Panc1 (cell line): ENCODE measurements around the gene NEB. TPM values are rescaled to one million over a fixed set of nuclear protein-coding genes. Genes with fewer than 3 reads are reported as not detected.

Experiments used
- ATAC-seq: fragments of 200-7000 bp; cut with Tn5 transposase; 2 replicates; pipeline ENCODE4 v1.9.1; 2020; ENCODE audit warnings: mild to moderate bottlenecking, moderate library complexity
- BruUV-seq: library from RNA; stranded (reverse); fragments of 400-500 nt; replicated peaks from 2 replicates; lab custom pipeline; 2021; lab: Mats Ljungman, UMichigan
- CTCF ChIA-PET: fragments of 300-600 bp; sonication (Branson Sonifier 250); formaldehyde crosslinking; loops from one replicate; lab custom pipeline; 2022; ENCODE audit warnings: antibody characterized with exemption; lab: Charles Lee
- POLR2A ChIA-PET: fragments of 300-600 bp; sonication (Branson Sonifier 250); formaldehyde crosslinking; loops from one replicate; lab custom pipeline; 2022; ENCODE audit warnings: antibody characterized with exemption; lab: Charles Lee
- DNase-seq: peaks from one replicate; pipeline ENCODE4 v3.0.0-alpha.2; 2010; ENCODE audit warnings: low read depth, low spot score
- H3K27ac ChIP-seq: 2 replicates; pipeline ENCODE4 v1.5.1; 2011; ENCODE audit warnings: mild to moderate bottlenecking, low read length, inconsistent platforms
- H3K27me3 ChIP-seq: fragments of 200-500 bp; sonication (Bioruptor generic); 2 replicates; pipeline ENCODE4 v1.6.0; 2014; ENCODE audit warnings: low read length, inconsistent platforms; ENCODE audit not compliant: control insufficient read depth, insufficient read depth
- H3K36me3 ChIP-seq: fragments of 200-500 bp; sonication (Bioruptor generic); 2 replicates; pipeline ENCODE4 v1.5.1; 2014; ENCODE audit warnings: inconsistent platforms, mild to moderate bottlenecking, low read length, moderate library complexity; ENCODE audit not compliant: control insufficient read depth, insufficient read depth
- H3K4me1 ChIP-seq: 2 replicates; pipeline ENCODE4 v1.5.1; 2011; ENCODE audit warnings: inconsistent platforms, mild to moderate bottlenecking, low read length, moderate library complexity; ENCODE audit not compliant: control insufficient read depth, insufficient read depth
- H3K4me3 ChIP-seq, 2 experiments: 2 replicates each; pipeline ENCODE4 v1.5.1; 2011 to 2012; ENCODE audit warnings: low read depth in 2 of 2, low read length in 2 of 2, mild to moderate bottlenecking in 2 of 2, inconsistent platforms in 1 of 2, moderate library complexity in 1 of 2
- H3K9me3 ChIP-seq: fragments of 200-500 bp; sonication (Bioruptor generic); 2 replicates; pipeline ENCODE4 v1.5.1; 2014; ENCODE audit warnings: low read depth, mild to moderate bottlenecking, inconsistent platforms, low read length, moderate library complexity; ENCODE audit not compliant: control insufficient read depth, insufficient read depth
- POLR2AphosphoS5 ChIP-seq: IDR thresholded peaks from 2 replicates; pipeline ENCODE4 v1.6.1; 2012; ENCODE audit warnings: mild to moderate bottlenecking, low read depth, low read length, moderate library complexity
- SIN3A ChIP-seq: IDR thresholded peaks from 2 replicates; pipeline ENCODE4 v1.6.1; 2012; ENCODE audit warnings: low read depth, mild to moderate bottlenecking, low read length, moderate library complexity, borderline replicate concordance; ENCODE audit not compliant: insufficient read depth
- TCF7L2 ChIP-seq: IDR thresholded peaks from 2 replicates; pipeline ENCODE4 v1.6.1; 2011; ENCODE audit warnings: mild to moderate bottlenecking, low read depth, low read length, inconsistent platforms
- in situ Hi-C: cut with HindIII; loops from 2 replicates; pipeline ENCODE4 v1.10.0; 2016; ENCODE audit warnings: low sequenced_read_pairs, low pct_unique_long_range_greater_than_20kb
- intact Hi-C: fragments of 100-400 bp; cut with micrococcal nuclease; formaldehyde crosslinking; loops from one replicate; pipeline ENCODE4 v1.10.0; 2022; ENCODE audit not compliant: unreplicated experiment
- total RNA-seq: library from RNA; stranded (reverse); gene quantifications from one replicate; pipeline ENCODE4 v1.2.1, GENCODE V29; 2021; ENCODE audit not compliant: unreplicated experiment
- TF ChIP-seq, protein P1 (sequence below): fragments of 450-650 bp; IDR thresholded peaks from 2 replicates; pipeline ENCODE4 v1.5.1; 2017; ENCODE audit warnings: mild to moderate bottlenecking
- TF ChIP-seq, protein P2 (sequence below), 2 experiments: IDR thresholded peaks; 2 replicates each; pipeline ENCODE4 v1.6.1; 2011 to 2012; ENCODE audit warnings: low read depth in 2 of 2, control low read depth in 1 of 2, low read length in 1 of 2, mild to moderate bottlenecking in 1 of 2, moderate library complexity in 1 of 2; ENCODE audit not compliant: insufficient read depth in 1 of 2

NEB gene
- total RNA-seq, 1 experiment from 2014 or later, result 0.10 TPM

DNA sequence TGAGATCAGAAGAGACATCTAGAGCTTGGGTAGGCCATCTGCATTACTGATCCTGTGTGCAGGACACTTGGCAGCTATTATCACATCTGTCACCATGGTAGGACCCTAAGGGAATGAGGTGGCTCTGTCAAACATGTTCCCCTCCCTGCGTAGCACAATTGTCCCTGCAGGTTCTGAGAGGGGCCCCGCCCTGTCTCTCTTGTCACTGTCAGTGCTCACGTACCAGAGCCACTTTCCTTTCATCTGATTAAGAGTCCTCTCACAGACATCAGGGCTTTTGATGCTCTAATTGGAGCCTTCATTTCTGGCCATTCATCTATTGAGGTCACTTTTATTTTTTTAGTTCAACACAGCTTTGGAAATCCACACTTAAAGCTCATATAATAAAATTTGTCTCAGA, 38.5 kb downstream of the NEB start:
- POLR2A ChIA-PET, result no interaction called here

DNA sequence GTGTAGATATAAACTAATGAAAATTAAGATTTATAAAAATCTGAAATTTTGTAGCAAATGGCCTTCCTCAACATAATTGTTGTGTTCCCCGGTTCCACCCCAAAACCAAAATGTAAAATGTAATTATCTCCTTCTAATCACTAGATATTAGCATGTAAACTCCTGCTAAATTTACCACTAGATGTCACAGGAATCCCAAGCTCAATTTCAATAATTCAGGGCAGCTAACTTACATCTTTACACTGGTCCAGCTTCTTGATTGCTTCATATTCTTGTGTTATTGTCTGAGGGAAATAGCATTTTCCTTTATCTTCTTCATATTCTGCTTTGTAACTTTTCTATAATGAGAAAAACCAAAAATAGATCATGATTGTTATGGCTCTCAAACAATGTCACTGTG, 42.6 kb downstream of the NEB start:
- CTCF ChIA-PET, result no interaction called here
- no peaks in the 10 kb centered on the region for H3K9me3 ChIP-seq
- intact Hi-C loops (no loop called here), in situ Hi-C loops (no loop called here)
- no peak overlapping the region for H3K4me3 ChIP-seq
- H3K4me1 ChIP-seq, result no peaks in the 10 kb centered on the region
- no peaks in the 10 kb centered on the region for H3K36me3 ChIP-seq
- no TSS peak for BruUV-seq
- no peak for ATAC-seq
- TF ChIP-seq TCF7L2 (no peak), SIN3A (no peak), POLR2AphosphoS5 (no peak)
- TF ChIP-seq, protein P1, sequence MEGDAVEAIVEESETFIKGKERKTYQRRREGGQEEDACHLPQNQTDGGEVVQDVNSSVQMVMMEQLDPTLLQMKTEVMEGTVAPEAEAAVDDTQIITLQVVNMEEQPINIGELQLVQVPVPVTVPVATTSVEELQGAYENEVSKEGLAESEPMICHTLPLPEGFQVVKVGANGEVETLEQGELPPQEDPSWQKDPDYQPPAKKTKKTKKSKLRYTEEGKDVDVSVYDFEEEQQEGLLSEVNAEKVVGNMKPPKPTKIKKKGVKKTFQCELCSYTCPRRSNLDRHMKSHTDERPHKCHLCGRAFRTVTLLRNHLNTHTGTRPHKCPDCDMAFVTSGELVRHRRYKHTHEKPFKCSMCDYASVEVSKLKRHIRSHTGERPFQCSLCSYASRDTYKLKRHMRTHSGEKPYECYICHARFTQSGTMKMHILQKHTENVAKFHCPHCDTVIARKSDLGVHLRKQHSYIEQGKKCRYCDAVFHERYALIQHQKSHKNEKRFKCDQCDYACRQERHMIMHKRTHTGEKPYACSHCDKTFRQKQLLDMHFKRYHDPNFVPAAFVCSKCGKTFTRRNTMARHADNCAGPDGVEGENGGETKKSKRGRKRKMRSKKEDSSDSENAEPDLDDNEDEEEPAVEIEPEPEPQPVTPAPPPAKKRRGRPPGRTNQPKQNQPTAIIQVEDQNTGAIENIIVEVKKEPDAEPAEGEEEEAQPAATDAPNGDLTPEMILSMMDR, result no peak
- TF ChIP-seq, protein P2, sequence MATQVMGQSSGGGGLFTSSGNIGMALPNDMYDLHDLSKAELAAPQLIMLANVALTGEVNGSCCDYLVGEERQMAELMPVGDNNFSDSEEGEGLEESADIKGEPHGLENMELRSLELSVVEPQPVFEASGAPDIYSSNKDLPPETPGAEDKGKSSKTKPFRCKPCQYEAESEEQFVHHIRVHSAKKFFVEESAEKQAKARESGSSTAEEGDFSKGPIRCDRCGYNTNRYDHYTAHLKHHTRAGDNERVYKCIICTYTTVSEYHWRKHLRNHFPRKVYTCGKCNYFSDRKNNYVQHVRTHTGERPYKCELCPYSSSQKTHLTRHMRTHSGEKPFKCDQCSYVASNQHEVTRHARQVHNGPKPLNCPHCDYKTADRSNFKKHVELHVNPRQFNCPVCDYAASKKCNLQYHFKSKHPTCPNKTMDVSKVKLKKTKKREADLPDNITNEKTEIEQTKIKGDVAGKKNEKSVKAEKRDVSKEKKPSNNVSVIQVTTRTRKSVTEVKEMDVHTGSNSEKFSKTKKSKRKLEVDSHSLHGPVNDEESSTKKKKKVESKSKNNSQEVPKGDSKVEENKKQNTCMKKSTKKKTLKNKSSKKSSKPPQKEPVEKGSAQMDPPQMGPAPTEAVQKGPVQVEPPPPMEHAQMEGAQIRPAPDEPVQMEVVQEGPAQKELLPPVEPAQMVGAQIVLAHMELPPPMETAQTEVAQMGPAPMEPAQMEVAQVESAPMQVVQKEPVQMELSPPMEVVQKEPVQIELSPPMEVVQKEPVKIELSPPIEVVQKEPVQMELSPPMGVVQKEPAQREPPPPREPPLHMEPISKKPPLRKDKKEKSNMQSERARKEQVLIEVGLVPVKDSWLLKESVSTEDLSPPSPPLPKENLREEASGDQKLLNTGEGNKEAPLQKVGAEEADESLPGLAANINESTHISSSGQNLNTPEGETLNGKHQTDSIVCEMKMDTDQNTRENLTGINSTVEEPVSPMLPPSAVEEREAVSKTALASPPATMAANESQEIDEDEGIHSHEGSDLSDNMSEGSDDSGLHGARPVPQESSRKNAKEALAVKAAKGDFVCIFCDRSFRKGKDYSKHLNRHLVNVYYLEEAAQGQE (IDR thresholded peaks at IDR 0.05; ENCODE audit: insufficient read depth in 1 of 2, low read depth in 2 of 2, low read length in 1 of 2), result no peak
- POLR2A ChIA-PET, result no interaction called here
- no peak overlapping the region for H3K27ac ChIP-seq
- DNase-seq, result no peak
- H3K27me3 ChIP-seq, result peaks cover 12% of the 10 kb centered on the region

More for the DNA sequence above, 38.5 kb downstream of the NEB start:
- no peak for TF ChIP-seq POLR2AphosphoS5
- TF ChIP-seq, protein P1, result no peak
- no peak for TF ChIP-seq SIN3A
- TF ChIP-seq, protein P2 (IDR thresholded peaks at IDR 0.05; ENCODE audit: insufficient read depth in 1 of 2, low read depth in 2 of 2, low read length in 1 of 2), result no peak
- TF ChIP-seq TCF7L2, result no peak
- no peaks in the 10 kb centered on the region for H3K36me3 ChIP-seq
- ATAC-seq (no peak), DNase-seq (no peak)
- intact Hi-C loops, result no loop called here
- in situ Hi-C loops, result no loop called here
- no peaks in the 10 kb centered on the region for H3K4me1 ChIP-seq
- BruUV-seq, result no TSS peak
- CTCF ChIA-PET, result no interaction called here
- no peaks in the 10 kb centered on the region for H3K9me3 ChIP-seq
- peaks cover 10% of the 10 kb centered on the region for H3K27me3 ChIP-seq
- H3K4me3 ChIP-seq, result no peak overlapping the region
- H3K27ac ChIP-seq, result no peak overlapping the region
